Neuronal stem cell (in vitro differentiated cells): ENCODE results near the gene NTRK2.

Source experiments
- DNase-seq: peaks from one replicate; pipeline ENCODE4 v3.0.0-alpha.2; 2013; ENCODE audit warnings: low spot score
- H2AFZ ChIP-seq: one replicate; pipeline ENCODE4 v1.6.1; 2013; ENCODE audit warnings: mild to moderate bottlenecking, low read length, inconsistent platforms
- H2AK5ac ChIP-seq: 2 replicates; pipeline ENCODE4 v1.6.1; 2013; ENCODE audit warnings: low read depth, mild to moderate bottlenecking, inconsistent platforms, low read length, moderate library complexity, mixed read lengths
- H2BK120ac ChIP-seq: 2 replicates; pipeline ENCODE4 v1.6.1; 2013; ENCODE audit warnings: low read depth, mild to moderate bottlenecking, inconsistent platforms, low read length, moderate library complexity, mixed read lengths
- H2BK12ac ChIP-seq: one replicate; pipeline ENCODE4 v1.6.1; 2013; ENCODE audit warnings: low read length, inconsistent platforms
- H2BK15ac ChIP-seq: 2 replicates; pipeline ENCODE4 v1.6.1; 2013; ENCODE audit warnings: mild to moderate bottlenecking, low read length, inconsistent platforms, mixed read lengths
- H2BK5ac ChIP-seq: one replicate; pipeline ENCODE4 v1.6.1; 2013; ENCODE audit warnings: inconsistent platforms, mild to moderate bottlenecking, low read length, moderate library complexity
- H3K14ac ChIP-seq: one replicate; pipeline ENCODE4 v1.6.1; 2013; ENCODE audit warnings: low read length, inconsistent platforms
- H3K18ac ChIP-seq: 2 replicates; pipeline ENCODE4 v1.6.1; 2013; ENCODE audit warnings: low read length, inconsistent platforms
- H3K23ac ChIP-seq: 2 replicates; pipeline ENCODE4 v1.6.1; 2013; ENCODE audit warnings: low read depth, mild to moderate bottlenecking, mixed read lengths, low read length, inconsistent platforms; ENCODE audit not compliant: poor library complexity
- H3K27ac ChIP-seq: replicated peaks from 3 replicates; pipeline ENCODE4 v1.5.1; 2013; ENCODE audit warnings: low read length, inconsistent platforms
- H3K27me3 ChIP-seq, 3 experiments: 2 replicates each; pipeline ENCODE4 v1.6.1; 2013; ENCODE audit warnings: low read length in 3 of 3, mild to moderate bottlenecking in 2 of 3, inconsistent platforms in 1 of 3, low read depth in 1 of 3, mixed read lengths in 1 of 3, moderate library complexity in 1 of 3; ENCODE audit not compliant: control insufficient read depth in 3 of 3, insufficient read depth in 3 of 3
- H3K36me3 ChIP-seq, 2 donors: replicated peaks in 1 of 2; 2 replicates each; pipeline ENCODE4 v1.6.1; 2013; ENCODE audit warnings: low read length in 2 of 2; ENCODE audit not compliant: control insufficient read depth in 2 of 2, insufficient read depth in 2 of 2
- H3K4ac ChIP-seq: 2 replicates; pipeline ENCODE4 v1.6.1; 2013; ENCODE audit warnings: inconsistent platforms, mild to moderate bottlenecking, low read length, moderate library complexity
- H3K4me1 ChIP-seq, 2 donors: 1 replicate in 1 of 2; 2 replicates in 1 of 2; pipeline ENCODE4 v1.6.1; 2013; ENCODE audit warnings: low read length in 2 of 2, low read depth in 1 of 2; ENCODE audit not compliant: control insufficient read depth in 2 of 2, insufficient read depth in 1 of 2
- H3K4me2 ChIP-seq: one replicate; pipeline ENCODE4 v1.6.1; 2013; ENCODE audit warnings: mild to moderate bottlenecking, low read length, inconsistent platforms; ENCODE audit not compliant: insufficient read depth, poor library complexity, severe bottlenecking
- H3K4me3 ChIP-seq, 2 donors: 2 replicates each; pipeline ENCODE4 v1.5.1; 2013; ENCODE audit warnings: low read length in 2 of 2, mild to moderate bottlenecking in 2 of 2, inconsistent platforms in 1 of 2, moderate library complexity in 1 of 2
- H3K79me1 ChIP-seq: one replicate; pipeline ENCODE4 v1.6.1; 2013; ENCODE audit warnings: low read depth, mild to moderate bottlenecking, inconsistent platforms, low read length, moderate library complexity
- H3K9ac ChIP-seq: one replicate; pipeline ENCODE4 v1.6.1; 2013; ENCODE audit warnings: mild to moderate bottlenecking, low read depth, low read length, inconsistent platforms; ENCODE audit not compliant: poor library complexity
- H3K9me3 ChIP-seq, 2 donors: replicated peaks in 1 of 2; 2 replicates each; pipeline versions ENCODE3 to v1.6.1; 2013; ENCODE audit warnings: low read length in 2 of 2, mild to moderate bottlenecking in 2 of 2, inconsistent platforms in 1 of 2, low read depth in 1 of 2, mixed read lengths in 1 of 2, moderate library complexity in 1 of 2; ENCODE audit not compliant: control insufficient read depth in 2 of 2, insufficient read depth in 1 of 2
- H4K8ac ChIP-seq: one replicate; pipeline ENCODE4 v1.6.1; 2013; ENCODE audit warnings: low read depth, mild to moderate bottlenecking, inconsistent platforms, low read length, moderate library complexity
- H4K91ac ChIP-seq: one replicate; pipeline ENCODE4 v1.6.1; 2013; ENCODE audit warnings: low read length, low read depth, mild to moderate bottlenecking, inconsistent platforms; ENCODE audit not compliant: poor library complexity
- WGBS, 2 donors: extraction: QIAGEN DNeasy Blood & Tissue Kit; methylation state at CpG; one replicate each; pipeline ENCODE4 v1.1.7; 2013; ENCODE audit warnings: missing lambda C conversion rate in 2 of 2, mixed read lengths in 1 of 2; ENCODE audit not compliant: insufficient read length in 2 of 2, insufficient replicate concordance in 1 of 2; ENCODE audit errors: extremely low coverage in 2 of 2; 5-methylcytosine and 5-hydroxymethylcytosine counted together

The NTRK2 gene

DNA sequence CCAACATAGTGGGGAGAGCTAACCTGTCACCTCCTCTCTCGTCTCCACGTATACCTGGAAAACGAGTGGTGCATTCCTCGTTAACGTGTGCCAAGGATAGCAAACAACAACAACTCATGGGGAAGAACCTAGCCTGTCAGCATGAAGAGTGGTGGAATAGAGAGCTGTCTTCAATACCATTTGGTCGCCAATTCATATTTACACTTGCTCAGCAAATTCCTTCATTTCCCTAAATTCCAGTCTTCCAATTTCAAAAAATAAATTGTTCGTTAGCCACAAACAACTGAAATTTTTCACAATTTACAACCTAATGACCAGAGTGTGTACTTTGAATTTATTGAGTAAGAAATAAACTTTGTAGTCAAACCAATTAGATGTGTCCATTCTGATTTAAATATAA, 344.8 kb downstream of the NTRK2 start:
- H3K4me1 ChIP-seq = peaks cover 2 to 13% of the 10 kb centered on the region in 2 donors
- H3K4ac ChIP-seq = no peak overlapping the region
- H2BK12ac ChIP-seq = no peak overlapping the region
- no peak overlapping the region for H3K18ac ChIP-seq
- no peaks in the 10 kb centered on the region for H3K27me3 ChIP-seq
- no peak overlapping the region for H3K4me3 ChIP-seq
- no peak overlapping the region for H3K4me2 ChIP-seq
- no peaks in the 10 kb centered on the region for H3K9me3 ChIP-seq
- no peak overlapping the region for H2BK15ac ChIP-seq
- no peak for DNase-seq
- no peak overlapping the region for H4K8ac ChIP-seq
- no peak overlapping the region for H3K23ac ChIP-seq
- WGBS, 2 donors = no CpG with 5 or more reads among the region's 7 CpGs
- H2BK120ac ChIP-seq = no peak overlapping the region
- H3K79me1 ChIP-seq = no peaks in the 10 kb centered on the region
- H3K27ac ChIP-seq = no peak overlapping the region
- no peak overlapping the region for H2AFZ ChIP-seq
- no peak overlapping the region for H3K14ac ChIP-seq
- no peak overlapping the region for H2AK5ac ChIP-seq
- H3K36me3 ChIP-seq = no peaks in the 10 kb centered on the region
- no peak overlapping the region for H4K91ac ChIP-seq
- H2BK5ac ChIP-seq = no peak overlapping the region
- H3K9ac ChIP-seq = no peak overlapping the region

DNA sequence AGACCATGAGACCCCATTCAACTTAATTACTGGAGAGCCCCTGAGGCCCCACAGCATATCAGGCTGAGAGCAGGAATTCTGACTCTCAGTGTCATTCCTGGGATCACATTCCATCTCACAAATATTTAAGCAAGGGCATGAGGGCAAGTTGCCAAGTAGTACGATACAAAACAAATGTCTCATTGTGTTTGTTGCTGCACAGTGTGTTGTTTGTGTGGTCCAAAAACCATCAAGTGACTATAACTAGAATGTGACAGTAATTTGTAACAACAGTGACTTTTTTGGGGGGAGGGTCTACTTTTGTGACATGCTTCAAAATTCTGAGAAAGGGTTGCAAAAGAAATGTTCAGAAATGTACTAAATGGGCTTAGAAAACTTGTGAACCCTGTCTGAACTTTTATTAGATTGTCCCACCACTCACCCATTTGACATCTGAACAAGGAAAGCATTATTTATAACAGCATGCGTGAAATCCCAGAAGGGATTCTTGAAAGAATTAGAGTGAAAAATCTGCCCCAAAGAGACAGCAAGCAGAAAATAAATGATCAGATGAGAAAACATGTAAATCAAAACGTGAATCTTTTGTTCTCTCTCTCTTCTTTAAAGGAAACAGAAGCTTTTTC, 347.0 kb downstream of the NTRK2 start:
- H3K18ac ChIP-seq = no peak overlapping the region
- no peaks in the 10 kb centered on the region for H3K36me3 ChIP-seq
- H2AFZ ChIP-seq = no peak overlapping the region
- no peaks in the 10 kb centered on the region for H3K27me3 ChIP-seq
- no peak overlapping the region for H2BK120ac ChIP-seq
- no peak overlapping the region for H4K91ac ChIP-seq
- H3K4me3 ChIP-seq = no peak overlapping the region
- no peak overlapping the region for H3K4me2 ChIP-seq
- H2BK12ac ChIP-seq = no peak overlapping the region
- no peak overlapping the region for H3K27ac ChIP-seq
- no peak overlapping the region for H2BK5ac ChIP-seq
- no peaks in the 10 kb centered on the region for H3K79me1 ChIP-seq
- no peak for DNase-seq
- H3K9me3 ChIP-seq = no peaks in the 10 kb centered on the region
- no peak overlapping the region for H2BK15ac ChIP-seq
- H3K4me1 ChIP-seq = peaks cover 0 to 7% of the 10 kb centered on the region in 2 donors
- H3K9ac ChIP-seq = no peak overlapping the region
- H3K4ac ChIP-seq = no peak overlapping the region
- no peak overlapping the region for H3K23ac ChIP-seq
- H3K14ac ChIP-seq = no peak overlapping the region
- H4K8ac ChIP-seq = no peak overlapping the region
- WGBS, 2 donors = no CpG with 5 or more reads among the region's 3 CpGs
- H2AK5ac ChIP-seq = no peak overlapping the region

DNA sequence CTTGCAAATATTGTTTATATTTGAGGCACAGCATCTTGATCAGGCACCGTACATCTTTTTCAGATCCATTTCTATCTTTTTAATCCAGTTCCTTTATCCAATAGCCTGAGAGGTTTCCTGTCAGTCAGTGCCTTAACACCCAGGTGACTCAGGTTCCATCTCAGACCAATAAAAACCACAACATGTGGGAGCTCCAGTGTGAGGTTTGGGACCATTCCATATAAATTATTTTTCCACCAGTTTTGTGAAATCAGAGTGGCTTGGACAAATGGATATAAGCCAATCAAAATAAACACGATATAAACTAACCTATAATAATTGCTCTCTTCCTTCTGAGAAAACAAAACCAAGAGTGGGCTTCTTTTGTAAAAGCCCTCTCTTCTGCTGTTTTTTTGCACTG, 351.3 kb downstream of the NTRK2 start:
- no peak overlapping the region for H2BK12ac ChIP-seq
- no peaks in the 10 kb centered on the region for H3K9me3 ChIP-seq
- no peak overlapping the region for H3K14ac ChIP-seq
- H3K23ac ChIP-seq = no peak overlapping the region
- H4K8ac ChIP-seq = no peak overlapping the region
- no peak overlapping the region for H2BK5ac ChIP-seq
- H3K4me3 ChIP-seq = no peak overlapping the region
- H4K91ac ChIP-seq = no peak overlapping the region
- no peak overlapping the region for H3K27ac ChIP-seq
- no peak overlapping the region for H3K9ac ChIP-seq
- no peak overlapping the region for H2BK120ac ChIP-seq
- no peak for DNase-seq
- H2AFZ ChIP-seq = no peak overlapping the region
- H3K36me3 ChIP-seq = no peaks in the 10 kb centered on the region
- no peak overlapping the region for H3K4me2 ChIP-seq
- H3K79me1 ChIP-seq = no peaks in the 10 kb centered on the region
- H3K4ac ChIP-seq = no peak overlapping the region
- H3K27me3 ChIP-seq = no peaks in the 10 kb centered on the region
- WGBS, 2 donors = no CpG with 5 or more reads among the region's 2 CpGs
- no peak overlapping the region for H3K18ac ChIP-seq
- H2AK5ac ChIP-seq = no peak overlapping the region
- no peak overlapping the region for H2BK15ac ChIP-seq
- peaks cover 0 to 17% of the 10 kb centered on the region in 2 donors for H3K4me1 ChIP-seq

DNA sequence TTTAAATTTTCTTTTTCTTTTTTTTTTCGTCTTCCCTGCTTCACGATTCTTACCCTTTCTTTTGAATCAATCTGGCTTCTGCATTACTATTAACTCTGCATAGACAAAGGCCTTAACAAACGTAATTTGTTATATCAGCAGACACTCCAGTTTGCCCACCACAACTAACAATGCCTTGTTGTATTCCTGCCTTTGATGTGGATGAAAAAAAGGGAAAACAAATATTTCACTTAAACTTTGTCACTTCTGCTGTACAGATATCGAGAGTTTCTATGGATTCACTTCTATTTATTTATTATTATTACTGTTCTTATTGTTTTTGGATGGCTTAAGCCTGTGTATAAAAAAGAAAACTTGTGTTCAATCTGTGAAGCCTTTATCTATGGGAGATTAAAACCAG, 352.2 kb downstream of the NTRK2 start:
- H2BK5ac ChIP-seq = no peak overlapping the region
- no peak overlapping the region for H2AFZ ChIP-seq
- no peak overlapping the region for H3K18ac ChIP-seq
- H4K91ac ChIP-seq = no peak overlapping the region
- H3K4ac ChIP-seq = no peak overlapping the region
- WGBS, 2 donors = no CpG with 5 or more reads among the region's 4 CpGs
- no peaks in the 10 kb centered on the region for H3K79me1 ChIP-seq
- no peak overlapping the region for H3K9ac ChIP-seq
- no peak overlapping the region for H2AK5ac ChIP-seq
- no peak overlapping the region for H3K27ac ChIP-seq
- H3K9me3 ChIP-seq = no peaks in the 10 kb centered on the region
- H3K23ac ChIP-seq = no peak overlapping the region
- no peak overlapping the region for H3K4me2 ChIP-seq
- H3K4me3 ChIP-seq = no peak overlapping the region
- no peak overlapping the region for H2BK120ac ChIP-seq
- DNase-seq = no peak
- no peak overlapping the region for H4K8ac ChIP-seq
- H3K36me3 ChIP-seq = no peaks in the 10 kb centered on the region
- no peaks in the 10 kb centered on the region for H3K27me3 ChIP-seq
- no peak overlapping the region for H3K14ac ChIP-seq
- H2BK15ac ChIP-seq = no peak overlapping the region
- H3K4me1 ChIP-seq = peaks cover 0 to 14% of the 10 kb centered on the region in 2 donors
- H2BK12ac ChIP-seq = no peak overlapping the region
